ENCODE results near the gene ANKRD44. TPM values are rescaled to one million over a fixed set of nuclear protein-coding genes. Genes with fewer than 3 reads are reported as not detected.

ANKRD44 gene
- 78.2 TPM for total RNA-seq

DNA sequence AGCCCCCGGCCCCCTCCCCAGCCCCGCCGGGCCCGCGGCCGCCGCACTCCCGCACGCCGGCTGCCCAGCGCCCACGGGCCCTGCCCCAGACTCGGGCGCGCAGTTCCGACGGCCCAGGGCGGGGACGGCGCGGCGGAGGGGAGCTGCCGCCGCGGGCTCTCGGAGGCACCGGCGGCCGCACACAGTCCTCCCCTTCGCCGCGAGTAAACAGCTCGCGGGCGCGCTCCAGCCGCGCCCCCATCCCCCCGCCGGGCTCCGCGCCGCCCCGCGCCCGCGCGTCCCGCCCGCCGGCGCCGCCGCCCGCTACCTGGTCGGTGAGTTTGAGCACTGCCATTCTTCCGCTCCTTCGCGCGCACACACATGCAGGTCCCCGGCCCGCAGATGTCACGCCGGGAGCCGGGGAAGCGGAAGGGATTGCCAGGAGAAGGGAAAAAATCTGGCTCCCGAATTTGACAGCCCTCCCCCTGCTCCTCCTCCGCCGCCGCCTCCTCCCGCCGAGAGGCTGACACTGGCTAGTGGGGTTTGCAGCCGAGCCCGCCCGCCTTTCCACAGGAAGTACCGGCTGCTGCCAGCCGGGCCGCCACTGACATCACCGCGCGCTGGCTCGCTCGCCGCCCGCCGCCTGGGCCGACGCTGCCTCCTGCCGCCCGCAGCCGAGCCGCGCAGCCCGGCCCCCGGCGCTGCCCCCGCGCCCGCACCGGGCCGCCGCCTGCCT, at the start of gene ANKRD44:
Gene ANKRD44 (minus strand): TSS at position 510 of the 715 bp plus-strand sequence. CDS start 176 bp downstream, at position 334.

Other genes with a start within 250 kb of the ANKRD44 start
- gene SF3B1, start 124.2 kb upstream of the ANKRD44 start, total RNA-seq = 227 TPM
- 40.1 TPM for gene COQ10B, start 142.8 kb upstream of the ANKRD44 start, total RNA-seq
- gene HSPD1, start 189.1 kb upstream of the ANKRD44 start, total RNA-seq = 210 TPM
- 93.7 TPM for gene HSPE1, start 189.6 kb upstream of the ANKRD44 start, total RNA-seq
- gene MOB4, start 205.3 kb upstream of the ANKRD44 start, total RNA-seq = 83.0 TPM